HEK293T (cell line): ENCODE results near the gene EPB41L4B.

ENCODE experiments used
- ARNT ChIP-seq: fragments of 450-650 bp; IDR thresholded peaks from 2 replicates; pipeline ENCODE4 v1.6.1; 2017; ENCODE audit warnings: mild to moderate bottlenecking
- BHLHE40 ChIP-seq: fragments of 450-650 bp; IDR thresholded peaks from 2 replicates; pipeline ENCODE4 v1.6.1; 2016; ENCODE audit warnings: mild to moderate bottlenecking, moderate library complexity, borderline replicate concordance
- FOXA1 ChIP-seq: fragments of 450-650 bp; IDR thresholded peaks from 2 replicates; pipeline ENCODE4 v1.6.1; 2016; ENCODE audit warnings: mild to moderate bottlenecking
- FOXM1 ChIP-seq: fragments of 450-650 bp; IDR thresholded peaks from 2 replicates; pipeline ENCODE4 v1.6.1; 2017; ENCODE audit warnings: mild to moderate bottlenecking, borderline replicate concordance
- HDGF ChIP-seq: fragments of 450-650 bp; IDR thresholded peaks from 2 replicates; pipeline ENCODE4 v1.6.1; 2017; ENCODE audit warnings: antibody characterized with exemption, borderline replicate concordance
- SP1 ChIP-seq: fragments of 450-650 bp; IDR thresholded peaks from 2 replicates; pipeline ENCODE4 v1.6.1; 2017
- SUZ12 ChIP-seq: fragments of 450-650 bp; IDR thresholded peaks from 2 replicates; pipeline ENCODE4 v1.6.1; 2016; ENCODE audit warnings: mild to moderate bottlenecking
- TARDBP ChIP-seq: fragments of 450-650 bp; IDR thresholded peaks from 2 replicates; pipeline ENCODE4 v1.6.1; 2016

GRCh38 chr9:109335929-109336328, 15.1 kb upstream of the EPB41L4B start:
- no peak for TF ChIP-seq BHLHE40
- no peak for TF ChIP-seq SUZ12
- no peak for TF ChIP-seq SP1
- TF ChIP-seq TARDBP, result no peak
- TF ChIP-seq FOXA1, result no peak
- TF ChIP-seq ARNT, result no peak
- TF ChIP-seq FOXM1, result no peak
- no peak for TF ChIP-seq HDGF
